GM18498 (cell line): ENCODE results near the gene CD70.
"Not testable (repeated sequence)": the region's sequence is repeated elsewhere in the genome, so short reads cannot be mapped to it uniquely, and the experiment has no call there.

ENCODE experiments used
- ATAC-seq: cut with Tn5 transposase; IDR thresholded peaks from one replicate; pipeline ENCODE4 v1.9.1; 2021; ENCODE audit warnings: mild to moderate bottlenecking, moderate library complexity; ENCODE audit not compliant: unreplicated experiment

CD70 gene

DNA sequence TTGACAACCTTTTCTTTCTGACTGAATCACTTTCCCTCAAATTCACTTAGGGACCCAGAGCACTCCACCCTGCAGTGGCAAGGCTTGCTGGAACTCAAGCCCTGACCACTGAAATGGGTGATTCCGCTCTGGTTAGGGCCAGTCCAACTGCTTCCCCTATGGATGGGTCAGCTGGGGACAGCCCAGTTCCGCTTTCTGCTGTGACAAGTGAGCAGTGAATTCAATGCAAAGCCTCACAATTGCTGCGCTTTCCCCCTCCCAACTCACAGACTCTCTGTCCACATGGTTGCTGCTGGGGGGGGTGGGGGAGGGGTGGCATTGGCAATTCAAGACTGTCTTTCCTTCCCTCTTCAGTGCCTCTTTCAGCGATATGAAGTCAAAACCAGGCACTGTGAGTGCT, 18.7 kb downstream of the CD70 start:
- no peak for ATAC-seq

GRCh38 chr19:6571167-6571566, 19.8 kb downstream of the CD70 start:
- ATAC-seq = no peak

- no peak for ATAC-seq
These were observed 20.2 kb downstream of the CD70 start for GRCh38 chr19:6570764-6571163.

DNA sequence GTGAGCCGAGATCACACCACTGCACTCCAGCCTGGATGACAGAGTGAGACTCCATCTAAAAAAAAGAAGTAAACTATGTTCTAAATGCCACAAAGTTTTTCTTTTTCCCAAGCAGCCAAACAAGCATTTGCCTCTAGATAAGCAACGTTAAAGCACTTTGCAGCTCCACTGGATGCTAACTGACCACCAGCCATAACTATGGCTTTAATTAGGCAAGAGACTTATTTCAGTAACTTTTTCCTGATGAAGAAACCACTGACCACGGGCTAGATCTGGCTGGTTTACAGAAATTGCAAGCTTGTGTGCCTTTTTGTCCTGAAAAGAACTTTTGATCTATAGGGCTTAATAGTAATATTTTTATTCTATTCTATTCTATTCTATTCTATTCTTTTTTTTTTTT, 22.1 kb downstream of the CD70 start:
- ATAC-seq = no peak

GRCh38 chr19:6568010-6568526, 22.9 kb downstream of the CD70 start:
- ATAC-seq = no peak

DNA sequence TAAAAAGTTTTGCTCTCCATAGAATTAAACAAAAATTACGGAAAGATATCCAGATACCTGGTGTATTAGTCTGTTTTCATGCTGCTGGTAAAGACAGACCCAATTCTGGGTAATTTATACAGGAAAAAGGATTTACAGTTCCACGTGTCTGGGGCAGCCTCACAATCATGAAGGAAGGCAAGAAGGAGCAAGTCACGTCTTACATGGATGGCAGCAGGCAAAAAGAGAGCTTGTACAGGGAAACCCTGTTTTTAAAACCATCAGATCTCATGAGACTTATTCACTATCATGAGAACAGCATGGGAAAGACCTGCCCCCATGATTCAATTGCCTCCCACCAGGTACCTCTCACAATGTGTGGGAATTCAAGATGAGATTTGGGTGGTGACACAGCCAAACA, 24.2 kb downstream of the CD70 start:
- not testable (repeated sequence) for ATAC-seq

GRCh38 chr19:6564393-6564792, 26.6 kb downstream of the CD70 start:
- no peak for ATAC-seq

DNA sequence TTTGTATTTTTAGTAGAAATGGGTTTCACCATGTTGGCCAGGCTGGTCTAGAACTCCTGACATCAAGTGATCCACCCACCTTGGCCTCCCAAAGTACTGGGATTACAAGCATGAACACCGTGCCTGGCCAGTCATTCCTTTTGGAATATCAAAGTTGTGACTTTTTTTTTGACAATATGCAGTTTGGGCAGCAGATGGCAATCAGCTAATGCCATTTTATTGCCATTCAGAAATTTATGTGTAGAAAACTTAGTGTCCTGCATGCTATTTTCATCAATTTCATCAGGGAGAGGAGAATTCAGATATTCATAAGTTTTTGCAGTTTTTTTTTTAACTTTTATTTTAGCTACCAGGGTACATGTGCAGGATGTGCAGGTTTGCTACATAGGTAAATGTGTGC, 28.5 kb downstream of the CD70 start:
- ATAC-seq = not testable (repeated sequence)

DNA sequence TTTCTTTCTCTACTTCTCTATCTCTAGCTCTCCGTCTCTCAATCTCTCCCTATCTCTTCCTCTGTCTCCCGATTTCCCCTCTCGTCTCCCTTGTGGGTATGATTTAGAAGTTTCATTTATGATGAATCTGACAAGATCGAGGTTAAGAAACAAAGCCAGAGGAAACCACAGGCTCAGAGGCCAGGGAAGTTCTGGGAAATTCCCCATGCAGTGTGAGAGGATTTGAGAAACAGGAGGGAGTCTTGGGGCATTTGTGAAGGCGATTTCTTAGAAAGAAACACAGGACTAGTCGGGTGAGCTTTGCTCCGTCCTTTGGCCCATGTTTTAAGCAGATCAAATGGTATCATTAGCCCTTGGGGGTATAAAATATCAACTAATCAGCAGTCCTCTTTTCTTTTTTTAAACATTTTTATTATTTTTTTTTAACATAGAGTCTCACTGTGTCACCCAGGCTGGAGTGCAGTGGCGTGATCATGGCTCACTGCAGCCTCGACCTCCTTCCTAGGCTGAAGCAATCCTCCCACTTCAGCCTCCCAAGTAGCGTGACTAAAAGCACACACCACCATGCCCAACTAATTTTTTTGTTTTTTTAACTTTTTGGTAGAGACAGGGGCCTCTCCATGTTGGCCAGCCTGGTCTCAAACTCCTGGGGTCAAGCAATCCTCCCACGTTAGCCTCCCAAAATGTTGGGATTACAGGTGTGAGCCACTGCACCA, 34.3 kb downstream of the CD70 start:
- ATAC-seq = no peak

DNA sequence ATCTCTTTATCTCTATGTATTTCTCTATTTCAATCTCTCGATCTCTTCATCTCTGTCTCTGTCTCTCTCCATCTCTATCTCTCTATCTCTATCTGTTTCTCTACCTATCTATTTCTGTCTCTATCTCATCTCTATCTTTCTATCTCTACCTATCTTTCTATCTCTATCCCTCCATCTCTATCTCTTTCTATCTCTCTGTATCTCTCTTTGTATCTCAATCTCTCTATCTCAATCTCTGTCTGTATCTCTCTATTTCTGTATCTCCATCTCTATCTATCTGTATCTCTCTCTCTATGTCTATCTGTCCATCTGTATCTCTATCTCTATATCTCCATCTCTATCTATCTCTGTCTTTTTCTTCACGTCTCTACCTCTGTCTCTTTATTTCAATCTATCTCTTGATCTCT, 34.9 kb downstream of the CD70 start:
- no peak for ATAC-seq

DNA sequence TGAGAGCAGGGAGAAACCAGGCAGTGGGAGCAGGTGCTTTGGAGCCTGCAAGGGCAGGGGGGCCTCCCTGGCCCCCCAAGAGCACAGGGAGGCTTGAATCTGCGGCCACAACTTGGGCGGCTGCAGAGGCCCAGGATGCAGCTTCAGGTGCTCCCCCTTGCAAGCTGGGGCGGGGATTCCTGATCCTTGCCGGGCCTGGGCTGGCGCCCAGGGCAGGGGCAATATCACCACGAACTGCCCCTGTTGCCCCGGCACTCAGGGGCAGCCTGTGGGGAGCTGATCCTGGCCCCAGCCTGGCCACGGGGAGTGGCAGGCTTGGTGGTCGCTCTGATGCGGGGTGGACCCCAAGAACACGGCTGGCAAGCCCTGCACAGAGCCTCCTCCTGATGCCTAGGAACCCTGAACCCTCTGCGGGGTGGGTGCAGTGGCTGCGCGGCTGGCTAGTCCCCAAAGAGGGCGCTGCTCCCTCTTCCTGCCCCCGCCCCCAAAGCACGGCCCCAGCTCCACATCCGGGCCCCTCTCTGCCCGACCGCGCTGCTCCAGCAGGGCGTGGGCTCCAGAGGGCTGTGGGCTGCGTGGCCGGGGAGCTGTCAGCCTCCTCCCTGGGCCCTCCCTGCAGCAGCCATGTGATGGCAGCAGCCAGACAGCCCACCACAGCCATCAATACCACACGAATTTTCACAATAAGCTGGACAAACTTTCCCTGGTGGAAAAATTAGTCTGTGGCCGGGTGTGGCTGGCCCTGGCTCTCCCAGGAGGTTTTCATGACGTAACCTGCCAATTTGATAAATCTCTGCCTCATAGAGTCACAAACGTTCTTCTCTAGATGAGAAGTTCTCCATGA, 39.1 kb downstream of the CD70 start:
- no peak for ATAC-seq

- ATAC-seq = no peak
These were observed 39.9 kb downstream of the CD70 start for GRCh38 chr19:6551091-6551490.

DNA sequence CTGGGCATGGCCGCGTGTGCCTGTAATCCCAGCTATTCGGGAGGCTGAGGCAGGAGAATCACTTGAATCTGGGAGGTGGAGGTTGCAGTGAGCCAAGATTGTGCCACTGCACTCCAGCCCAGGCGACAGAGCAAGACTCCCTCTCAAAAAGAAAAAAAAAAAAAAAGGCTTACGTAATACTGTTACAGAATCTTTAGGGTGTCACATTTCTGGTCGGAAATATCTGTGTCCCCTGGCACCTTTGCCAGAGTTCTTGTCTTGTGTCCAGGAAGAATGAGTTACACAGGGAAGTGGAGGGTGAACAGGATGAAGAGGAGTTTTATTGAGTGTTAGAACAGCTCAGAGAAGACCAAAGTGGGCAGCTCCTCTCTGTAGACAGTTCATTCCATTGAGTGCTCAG, 40.3 kb downstream of the CD70 start:
- ATAC-seq = not testable (repeated sequence)

DNA sequence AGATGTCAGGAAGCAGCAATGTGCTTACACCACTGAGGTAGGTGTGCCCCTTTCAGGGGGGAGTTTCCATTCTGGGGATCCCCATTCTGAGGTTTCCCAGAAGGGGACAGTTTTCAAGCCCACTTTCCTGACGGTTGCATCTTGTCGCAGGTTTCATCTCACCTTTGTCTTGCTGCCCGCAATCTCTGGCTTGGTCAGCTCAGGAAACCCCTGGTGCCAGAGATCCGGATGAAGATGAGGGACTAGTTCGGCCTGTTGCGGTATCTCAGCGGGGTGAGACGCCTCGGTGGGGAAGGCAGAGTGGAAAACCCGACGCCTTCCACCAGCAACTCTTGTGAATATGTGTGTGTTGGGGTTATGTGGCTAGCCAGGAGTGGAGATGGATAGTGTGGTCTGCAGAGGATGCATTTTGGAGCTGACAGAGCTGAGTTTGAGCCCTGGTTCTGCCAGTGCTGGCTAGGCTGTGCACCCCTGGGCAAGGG, 47.0 kb downstream of the CD70 start:
- no peak for ATAC-seq

GRCh38 chr19:6540918-6541689, 49.8 kb downstream of the CD70 start:
- no peak for ATAC-seq

- ATAC-seq = no peak
These were observed 51.4 kb downstream of the CD70 start for GRCh38 chr19:6539514-6539913.
